ENCODE results near the gene ADAM8.

Gene ADAM8

GRCh38 chr10:133308421-133309099 is 31.9 kb upstream of the ADAM8 start, which contains the start of the genes TUBGCP2 and ZNF511:
Gene TUBGCP2, minus strand, starts transcription at chr10:133308872. Its CDS starts 5,931 bp downstream, at chr10:133302941.
Gene ZNF511, plus strand, starts transcription at chr10:133308914. Its CDS starts 30 bp downstream, at chr10:133308944.
- DNase-seq: peak; percentile 42 to 61

DNA sequence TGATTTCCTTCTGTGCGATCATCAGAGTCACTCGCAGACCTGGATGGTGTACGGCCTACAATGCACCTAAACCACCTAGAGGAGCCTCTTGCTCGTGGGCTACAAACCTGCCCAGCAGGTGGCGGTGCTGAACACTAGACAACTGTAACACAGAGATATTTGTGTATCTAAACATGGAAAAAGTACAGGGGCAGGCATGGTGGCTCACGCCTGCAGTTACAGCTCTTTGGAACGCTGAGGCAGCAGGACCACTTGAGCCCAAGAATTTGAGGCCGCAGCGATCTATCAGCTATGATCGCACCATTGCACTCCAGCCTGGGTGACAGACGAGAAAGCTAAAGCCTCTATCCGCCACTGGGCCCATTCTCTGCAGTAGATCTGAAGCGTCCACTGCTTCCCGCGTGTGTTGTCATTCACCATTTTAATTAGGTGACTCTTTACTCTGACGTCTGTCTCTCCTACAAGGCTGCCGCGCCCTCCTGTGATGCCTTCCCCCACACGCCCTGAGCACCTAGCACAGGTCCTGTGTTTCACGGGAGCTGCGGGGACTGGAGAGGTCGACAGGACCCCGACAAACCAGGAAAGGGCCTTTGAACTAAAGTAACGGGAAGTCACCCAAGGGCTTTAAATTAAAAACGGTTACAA is 31.2 kb upstream of the ADAM8 start:
- DNase-seq: peak; percentile 12 to 37

DNA sequence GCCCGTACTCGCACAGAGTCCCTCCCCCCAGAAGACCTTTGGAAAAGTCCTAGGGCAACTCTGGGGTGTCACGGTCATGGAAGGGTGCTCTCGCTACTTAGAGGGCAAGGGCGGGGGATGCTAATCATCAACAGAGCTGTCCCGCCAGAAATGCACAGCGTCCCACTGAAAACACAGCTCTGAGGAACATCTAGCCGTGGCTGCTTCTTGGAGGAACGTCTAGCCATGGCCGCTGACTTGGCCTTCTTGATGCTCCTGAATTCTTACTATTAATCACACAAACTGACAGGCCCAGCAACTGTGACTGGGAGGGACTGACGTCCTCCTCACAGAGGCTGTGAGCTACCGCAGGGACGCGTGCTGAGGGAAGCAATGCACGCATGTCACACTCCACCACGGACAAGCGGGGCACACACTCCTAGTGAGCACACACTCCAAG is 30.3 kb upstream of the ADAM8 start:
- no peak for DNase-seq

GRCh38 chr10:133306097-133306476 is 29.4 kb upstream of the ADAM8 start:
- DNase-seq: no peak

- DNase-seq: no peak
These were observed 26.5 kb upstream of the ADAM8 start for GRCh38 chr10:133303206-133303605.

- DNase-seq: no peak
These were observed 25.6 kb upstream of the ADAM8 start for GRCh38 chr10:133302230-133302629.

- DNase-seq: no peak
These were observed 23.1 kb upstream of the ADAM8 start for GRCh38 chr10:133299738-133300137.

DNA sequence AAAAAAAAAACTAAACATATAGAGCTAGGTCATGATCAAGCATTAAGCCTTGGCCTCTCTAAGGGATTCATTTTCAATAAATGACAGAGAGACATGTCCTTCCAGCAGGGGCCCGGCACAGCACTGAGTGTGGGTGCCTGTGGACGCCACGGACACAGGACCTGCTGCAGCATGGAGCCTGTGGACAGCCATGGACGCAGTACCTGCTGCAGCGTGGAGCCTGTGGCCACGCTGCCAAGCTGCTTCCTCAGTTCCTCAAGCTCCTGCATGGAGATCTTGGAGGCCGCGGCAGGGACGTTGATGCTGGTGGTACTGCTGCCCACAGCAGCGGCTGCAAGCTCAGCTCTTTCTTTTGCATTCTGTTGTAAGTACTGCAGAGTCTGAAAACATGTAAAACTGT is 22.6 kb upstream of the ADAM8 start:
- no peak for DNase-seq

DNA sequence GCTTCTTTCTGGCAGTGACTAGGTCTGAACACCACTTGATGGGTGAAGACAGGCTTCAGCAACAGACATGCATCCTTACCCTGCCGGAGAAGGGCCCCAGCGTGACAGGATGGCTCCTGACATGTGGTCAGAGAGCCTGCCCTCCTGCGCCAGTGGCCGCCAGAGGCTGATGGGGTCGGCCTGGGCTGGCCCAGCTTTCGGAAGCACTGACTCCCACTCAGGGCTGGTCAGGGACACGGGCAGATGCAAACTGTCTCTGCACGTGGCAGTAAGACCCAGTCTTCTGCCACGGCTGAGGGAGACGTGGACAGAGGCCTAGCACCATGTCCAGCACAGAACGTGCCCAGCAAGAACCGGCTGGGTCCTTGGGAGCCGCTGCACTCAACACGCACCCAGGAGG is 21.8 kb upstream of the ADAM8 start:
- no peak for DNase-seq

DNA sequence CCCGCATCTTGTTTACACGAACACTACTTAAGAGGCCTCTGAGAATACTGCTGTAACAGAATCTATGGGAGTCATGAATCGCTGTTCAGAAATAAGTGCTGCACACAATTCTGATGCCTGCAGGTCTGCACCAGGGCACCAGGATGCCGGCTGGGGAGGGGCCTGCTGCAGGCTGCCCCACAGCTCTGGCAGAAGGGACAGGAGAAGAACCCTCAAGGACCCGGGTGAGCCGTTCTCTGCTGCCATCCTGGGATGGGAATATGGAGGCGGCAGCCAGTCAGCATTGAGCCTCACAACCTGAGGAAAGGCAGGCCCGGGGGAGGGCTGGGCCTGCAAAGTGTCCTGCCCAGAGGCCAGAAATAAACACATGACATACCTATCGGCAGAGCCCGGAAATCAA is 20.8 kb upstream of the ADAM8 start:
- no peak for DNase-seq

- DNase-seq: no peak
These were observed 19.0 kb upstream of the ADAM8 start for GRCh38 chr10:133295426-133296320.

- no peak for DNase-seq
These were observed 17.5 kb upstream of the ADAM8 start for GRCh38 chr10:133294189-133294588.

GRCh38 chr10:133293810-133294119 is 17.1 kb upstream of the ADAM8 start:
- DNase-seq: no peak

GRCh38 chr10:133292919-133293809 is 16.5 kb upstream of the ADAM8 start:
- no peak for DNase-seq

- DNase-seq: no peak
These were observed 13.1 kb upstream of the ADAM8 start for GRCh38 chr10:133289761-133290160.

GRCh38 chr10:133287832-133288500 is 11.3 kb upstream of the ADAM8 start:
- no peak for DNase-seq

- DNase-seq: no peak
These were observed 9.7 kb upstream of the ADAM8 start for GRCh38 chr10:133286366-133286765.

- DNase-seq: no peak
These were observed 8.5 kb upstream of the ADAM8 start for GRCh38 chr10:133285217-133285616.

DNA sequence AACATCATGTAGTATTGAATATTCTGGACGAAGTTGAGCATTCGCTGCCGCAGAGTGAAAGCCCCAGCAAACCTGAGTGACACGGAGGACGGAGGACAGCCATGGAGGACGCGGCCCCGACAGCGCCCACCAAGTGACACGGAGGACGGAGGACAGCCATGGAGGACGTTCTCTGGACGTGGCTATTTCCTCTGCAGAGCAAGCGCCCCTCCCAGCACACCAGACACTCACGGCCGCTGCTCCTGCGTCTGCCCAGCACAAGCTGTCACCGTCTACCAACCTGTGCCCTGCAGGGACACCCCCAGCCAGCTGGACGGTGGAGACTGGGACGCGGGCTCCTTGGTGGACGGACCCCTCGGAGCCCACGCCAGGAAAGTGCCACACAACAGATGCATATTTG is 7.3 kb upstream of the ADAM8 start:
- DNase-seq: no peak

GRCh38 chr10:133282846-133283390 is 6.2 kb upstream of the ADAM8 start:
- DNase-seq: no peak

DNA sequence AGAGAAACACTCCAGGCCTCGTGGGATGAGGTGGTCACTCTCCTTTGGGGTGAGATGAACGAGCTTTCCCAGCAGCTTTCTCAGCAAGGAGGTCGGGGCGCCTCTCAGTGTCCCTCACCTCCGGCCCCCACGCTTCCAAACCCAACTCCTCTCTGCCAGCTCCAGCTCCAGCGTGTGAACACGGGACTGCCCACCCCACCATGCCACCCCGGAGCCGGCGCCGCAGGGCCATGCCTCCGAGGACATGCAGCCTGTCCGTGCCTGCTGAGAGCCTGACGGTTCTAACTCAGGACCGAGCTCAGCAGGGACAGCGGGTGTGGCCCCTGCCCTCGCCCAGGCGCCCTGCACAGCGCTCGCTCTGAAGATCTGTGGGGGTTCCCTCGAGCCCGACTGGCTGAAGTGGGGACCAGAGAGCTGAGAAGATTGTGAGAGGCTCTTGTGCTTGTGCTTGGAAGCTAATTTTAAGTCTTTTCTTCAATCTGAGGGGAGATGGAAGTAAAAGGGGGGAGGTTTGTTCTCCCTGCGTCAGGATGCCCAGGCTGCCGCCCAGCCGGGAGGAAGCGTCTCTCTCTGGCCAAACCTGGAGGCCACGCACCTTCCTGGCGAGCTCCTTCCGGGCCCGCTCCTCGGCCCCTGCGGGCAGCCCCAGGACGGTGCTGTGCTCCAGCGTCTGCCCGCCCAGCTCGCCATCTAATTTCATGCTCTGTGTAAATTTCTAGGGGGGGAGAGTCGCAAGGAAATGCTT is 5.1 kb upstream of the ADAM8 start:
- DNase-seq: no peak
